ENCODE data around the gene GGT6. TPM values are rescaled to one million over a fixed set of nuclear protein-coding genes. Genes with fewer than 3 reads are reported as not detected.

GGT6 gene
- total and polyA plus RNA-seq, 2 of the 13 experiments (the other 11 are each of a cell fraction or from before 2014, with no cell fraction given) = 0.16 to 0.80 TPM

- H3K4me2 ChIP-seq (ENCODE audit: low read depth, low read length) = no peak overlapping the region
- H3K79me2 ChIP-seq (ENCODE audit: insufficient read depth, low read length) = no peaks in the 10 kb centered on the region
- ChIA-PET CTCF (ENCODE audit: low intra/inter-chr PET ratio, low total read pairs) (no interaction called here), POLR2A (no interaction called here)
- H2AFZ ChIP-seq (ENCODE audit: low read length) = no peak overlapping the region
- peaks cover 2 to 20% of the 10 kb centered on the region in 2 experiments; a peak in 4 of 5 replicates for H3K27me3 ChIP-seq (ENCODE audit: control insufficient read depth in 1 of 2, insufficient read depth in 2 of 2, low read length in 2 of 2)
- intact Hi-C loops (cut with micrococcal nuclease; ENCODE audit: unreplicated experiment) = no loop called here
- no peak for ATAC-seq
- H3K27ac ChIP-seq (ENCODE audit: extremely low read length, insufficient read depth, low read length) = no peak overlapping the region
- no peaks in the 10 kb centered on the region for H3K9me3 ChIP-seq (ENCODE audit: low read length)
- H4K20me1 ChIP-seq (ENCODE audit: insufficient read depth, low read length) = no peaks in the 10 kb centered on the region
- peaks cover 31% of the 10 kb centered on the region for H3K4me1 ChIP-seq (ENCODE audit: insufficient read depth, low read length)
- no peak for DNase-seq (ENCODE audit: low spot score)
- no TSS peak for BruUV-seq (replicated peaks)
- no peaks in the 10 kb centered on the region for H3K36me3 ChIP-seq (replicated peaks in 1 of 2; ENCODE audit: control insufficient read depth in 1 of 2, insufficient read depth in 2 of 2, low read length in 2 of 2)
- no peak for TF ChIP-seq ZNF709 (CRISPR knock-in tag; IDR thresholded peaks at IDR 0.05)
- no peak for TF ChIP-seq ZNF670 (CRISPR knock-in tag; IDR thresholded peaks at IDR 0.05; ENCODE audit: borderline replicate concordance)
- TF ChIP-seq PHB2 (IDR thresholded peaks at IDR 0.05; ENCODE audit: partially characterized antibody) = no peak
- TF ChIP-seq ZNF746 (CRISPR knock-in tag; IDR thresholded peaks at IDR 0.05) = no peak
- TF ChIP-seq SMAD9 (CRISPR knock-in tag; IDR thresholded peaks at IDR 0.05) = no peak
- no peak for TF ChIP-seq SPEN (CRISPR knock-in tag; IDR thresholded peaks at IDR 0.05; ENCODE audit: low read depth)
- TF ChIP-seq NFYC (CRISPR knock-in tag; IDR thresholded peaks at IDR 0.05) = no peak
- no peak for TF ChIP-seq MYNN (CRISPR knock-in tag; IDR thresholded peaks at IDR 0.05; ENCODE audit: low read depth)
- no peak for TF ChIP-seq ZNF790 (CRISPR knock-in tag; IDR thresholded peaks at IDR 0.05; ENCODE audit: borderline replicate concordance)
- no peak for TF ChIP-seq ZNF503 (CRISPR knock-in tag; IDR thresholded peaks at IDR 0.05)
- TF ChIP-seq SOX6 (IDR thresholded peaks at IDR 0.05) = no peak
- no peak for TF ChIP-seq SOX6 (CRISPR knock-in tag; IDR thresholded peaks at IDR 0.05)
- no peak for TF ChIP-seq POGK (CRISPR knock-in tag; conservative IDR thresholded peaks at IDR 0.05)
- no peak for TF ChIP-seq TBX2 (CRISPR knock-in tag; IDR thresholded peaks at IDR 0.05; ENCODE audit: borderline replicate concordance)
- no peak for TF ChIP-seq SNAI1 (CRISPR knock-in tag; IDR thresholded peaks at IDR 0.05; ENCODE audit: borderline replicate concordance)
- no peak for TF ChIP-seq HNF1B (CRISPR knock-in tag; IDR thresholded peaks at IDR 0.05)
- no peak for TF ChIP-seq FOSL1 (CRISPR knock-in tag; IDR thresholded peaks at IDR 0.05; ENCODE audit: borderline replicate concordance)
- no peak for TF ChIP-seq ZNF788 (CRISPR knock-in tag; IDR thresholded peaks at IDR 0.05; ENCODE audit: borderline replicate concordance)
- TF ChIP-seq CSRNP2 (CRISPR knock-in tag; conservative IDR thresholded peaks at IDR 0.05; ENCODE audit: low read depth) = no peak
- TF ChIP-seq ONECUT2 (CRISPR knock-in tag; IDR thresholded peaks at IDR 0.05) = no peak
- no peak for TF ChIP-seq SATB2 (CRISPR knock-in tag; IDR thresholded peaks at IDR 0.05)
- in situ Hi-C loops (cut with HindIII; ENCODE audit: extremely low pct_ligation_motif_present, low pct_unique_long_range_greater_than_20kb) = no loop called here
- H3K9ac ChIP-seq (ENCODE audit: insufficient read depth, low read depth, low read length) = no peak overlapping the region
- H3K4me3 ChIP-seq (replicated peaks in 1 of 3; ENCODE audit: insufficient read depth in 1 of 3, low read depth in 2 of 3, low read length in 3 of 3) = no peak overlapping the region
- no peak for FAIRE-seq
- WGBS (ENCODE audit: low lambda C conversion rate) = 76% methylated on average over 10 of the region's 11 CpGs
Measured at GRCh38 chr17:4588391-4588790, 28.0 kb upstream of the GGT6 start.
